Mucosa of descending colon (tissue), 3 donors: ENCODE measurements around the gene WASF3. TPM values are rescaled to one million over a fixed set of nuclear protein-coding genes. Genes with fewer than 3 reads are reported as not detected.
A peak's percentile ranks its signal among the peaks of the same experiment; 100 is the strongest.
"Not testable (repeated sequence)": the region's sequence is repeated elsewhere in the genome, so short reads cannot be mapped to it uniquely, and the experiment has no call there.

Source experiments
- ATAC-seq: fragments of 200-7000 bp; cut with Tn5 transposase; one replicate; pipeline ENCODE4 v1.9.1; 2020; ENCODE audit warnings: mild to moderate bottlenecking, moderate library complexity
- DNase-seq, 3 donors: peaks; one replicate each; pipeline ENCODE4 v3.0.0-alpha.2; 2020
- H3K36me3 ChIP-seq: fragments of 200-600 bp; one replicate; pipeline ENCODE4 v1.8.0; 2021; ENCODE audit warnings: low read depth, mild to moderate bottlenecking
- H3K4me1 ChIP-seq: fragments of 200-600 bp; one replicate; pipeline ENCODE4 v1.8.0; 2021; ENCODE audit warnings: low read depth, mild to moderate bottlenecking
- H3K4me3 ChIP-seq: fragments of 200-600 bp; one replicate; pipeline ENCODE4 v1.8.0; 2021; ENCODE audit warnings: mild to moderate bottlenecking
- H3K9me3 ChIP-seq: fragments of 200-600 bp; one replicate; pipeline ENCODE4 v1.8.0; 2021; ENCODE audit warnings: mild to moderate bottlenecking
- intact Hi-C, 2 donors: fragments of 100-400 bp; cut with DNase I in 1 of 2; cut with micrococcal nuclease in 1 of 2; formaldehyde crosslinking; loops; one replicate each; pipeline versions ENCODE4 v1.11.0 to v1.11.1; 2022; cut with DNase I, micrococcal nuclease
- total RNA-seq, 3 donors: library from RNA; stranded (reverse); fragmentation: NEBNext Ultra II Directional in 2 of 3; extraction: Animal tissue kit (Norgen Biotek cat#: 25700) in 2 of 3; gene quantifications; one replicate each; pipeline versions ENCODE4 v1.2.1 to v1.2.4, GENCODE V29; 2021 to 2023
- TF ChIP-seq, protein P1 (sequence below): fragments of 200-600 bp; IDR thresholded peaks from one replicate; pipeline ENCODE4 v1.8.0; 2022; ENCODE audit warnings: antibody characterized with exemption, mild to moderate bottlenecking
- donor health status: DM: no; HTN: no; CAD: no; lungs with moderate emphysema.
- donor health status: DM: no; HTN: no; CAD: no.
- donor health status: DM: no; HTN: yes; CAD: no.

WASF3 gene
- total RNA-seq, 3 donors from 2014 or later = 1.4 to 18.4 (median 4.4) TPM

DNA sequence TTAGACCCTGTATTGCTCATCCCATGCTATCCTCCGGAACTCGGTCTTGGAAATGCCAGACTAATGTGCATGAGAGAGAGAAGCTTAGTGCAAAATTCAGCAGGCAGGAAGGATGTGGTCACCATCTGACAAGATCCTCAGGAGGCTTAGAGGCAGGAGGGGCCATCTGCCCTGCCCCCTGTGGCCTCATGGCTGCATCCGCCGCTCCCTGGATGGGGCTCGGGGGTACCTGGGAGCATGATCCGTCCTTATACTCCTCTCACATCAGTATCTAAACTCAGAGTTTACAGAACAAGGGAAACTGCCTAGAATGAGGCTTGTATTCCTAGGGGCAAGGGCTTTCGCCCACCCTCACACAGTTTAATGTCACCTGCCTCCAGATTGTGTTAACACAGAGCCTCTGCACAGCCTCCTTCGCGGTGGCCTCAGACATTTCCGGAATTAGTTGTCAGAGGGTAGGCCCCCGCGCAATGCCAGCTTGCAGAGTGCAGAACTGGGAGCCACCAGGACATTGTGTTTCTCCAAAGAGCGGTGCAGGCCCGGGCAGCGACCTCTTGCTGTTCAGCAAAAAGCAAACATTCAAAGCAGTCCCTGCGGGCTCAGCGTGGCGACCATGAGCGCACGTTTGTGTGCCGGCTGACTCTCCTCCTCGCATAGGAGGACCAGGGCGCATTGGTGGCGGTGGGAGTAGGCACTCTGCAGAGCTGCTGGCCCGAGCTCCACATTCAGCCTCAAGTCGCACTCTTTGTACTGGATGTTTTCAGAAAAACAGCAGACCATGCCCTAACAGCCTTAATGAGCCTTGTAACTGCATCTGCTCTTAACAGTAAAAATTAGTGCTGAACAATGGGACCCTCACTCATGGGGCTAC lies 164.0 kb downstream of the WASF3 start:
- intact Hi-C loops = no loop called here
- Histone ChIP-seq H3K4me1 (no peaks in the 10 kb centered on the region), H3K4me3 (no peak overlapping the region), H3K36me3 (no peaks in the 10 kb centered on the region), H3K9me3 (no peaks in the 10 kb centered on the region)
- ATAC-seq (peak; percentile 74), DNase-seq (peak; percentile 6 to 57 (median 35))
- TF ChIP-seq, protein P1, sequence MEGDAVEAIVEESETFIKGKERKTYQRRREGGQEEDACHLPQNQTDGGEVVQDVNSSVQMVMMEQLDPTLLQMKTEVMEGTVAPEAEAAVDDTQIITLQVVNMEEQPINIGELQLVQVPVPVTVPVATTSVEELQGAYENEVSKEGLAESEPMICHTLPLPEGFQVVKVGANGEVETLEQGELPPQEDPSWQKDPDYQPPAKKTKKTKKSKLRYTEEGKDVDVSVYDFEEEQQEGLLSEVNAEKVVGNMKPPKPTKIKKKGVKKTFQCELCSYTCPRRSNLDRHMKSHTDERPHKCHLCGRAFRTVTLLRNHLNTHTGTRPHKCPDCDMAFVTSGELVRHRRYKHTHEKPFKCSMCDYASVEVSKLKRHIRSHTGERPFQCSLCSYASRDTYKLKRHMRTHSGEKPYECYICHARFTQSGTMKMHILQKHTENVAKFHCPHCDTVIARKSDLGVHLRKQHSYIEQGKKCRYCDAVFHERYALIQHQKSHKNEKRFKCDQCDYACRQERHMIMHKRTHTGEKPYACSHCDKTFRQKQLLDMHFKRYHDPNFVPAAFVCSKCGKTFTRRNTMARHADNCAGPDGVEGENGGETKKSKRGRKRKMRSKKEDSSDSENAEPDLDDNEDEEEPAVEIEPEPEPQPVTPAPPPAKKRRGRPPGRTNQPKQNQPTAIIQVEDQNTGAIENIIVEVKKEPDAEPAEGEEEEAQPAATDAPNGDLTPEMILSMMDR = no peak

DNA sequence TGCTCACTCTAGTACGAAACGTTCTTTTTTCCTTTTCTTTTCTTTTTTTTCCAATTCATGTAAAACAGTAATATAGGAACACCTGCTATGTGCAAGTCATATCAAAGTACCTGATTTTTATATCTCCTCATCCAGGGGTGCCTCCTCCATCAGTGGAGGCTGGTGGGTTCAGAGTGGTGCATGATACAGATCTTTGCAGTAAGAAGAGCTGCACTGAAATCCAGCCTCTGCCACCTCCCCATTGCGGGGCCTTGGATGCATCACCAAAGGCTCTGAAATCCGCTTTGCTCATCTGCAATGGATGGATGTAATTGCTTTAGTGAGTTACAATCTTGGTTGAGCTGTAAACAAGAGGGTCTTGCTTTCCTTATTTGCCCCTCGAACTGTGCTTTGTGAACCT lies 164.8 kb downstream of the WASF3 start:
- ATAC-seq (no peak), DNase-seq (no peak)
- H3K9me3 ChIP-seq = no peaks in the 10 kb centered on the region
- TF ChIP-seq, protein P1 = no peak
- H3K36me3 ChIP-seq = no peaks in the 10 kb centered on the region
- no peaks in the 10 kb centered on the region for H3K4me1 ChIP-seq
- H3K4me3 ChIP-seq = no peak overlapping the region
- intact Hi-C loops = no loop called here

DNA sequence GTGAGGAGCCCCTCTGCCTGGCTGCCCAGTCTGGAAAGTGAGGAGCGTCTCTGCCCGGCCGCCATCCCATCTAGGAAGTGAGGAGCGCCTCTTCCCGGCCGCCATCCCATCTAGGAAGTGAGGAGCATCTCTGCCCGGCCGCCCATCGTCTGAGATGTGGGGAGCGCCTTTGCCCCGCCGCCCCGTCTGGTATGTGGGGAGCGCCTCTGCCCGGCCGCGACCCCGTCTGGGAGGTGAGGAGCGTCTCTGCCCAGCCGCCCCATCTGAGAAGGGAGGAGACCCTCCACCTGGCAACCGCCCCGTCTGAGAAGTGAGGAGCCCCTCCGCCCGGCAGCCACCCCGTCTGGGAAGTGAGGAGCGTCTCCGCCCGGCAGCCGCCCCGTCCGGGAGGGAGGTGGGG lies 166.1 kb downstream of the WASF3 start:
- intact Hi-C loops, H3K4me1 ChIP-seq, ATAC-seq, H3K4me3 ChIP-seq, H3K9me3 ChIP-seq, H3K36me3 ChIP-seq, DNase-seq: not testable (repeated sequence)

DNA sequence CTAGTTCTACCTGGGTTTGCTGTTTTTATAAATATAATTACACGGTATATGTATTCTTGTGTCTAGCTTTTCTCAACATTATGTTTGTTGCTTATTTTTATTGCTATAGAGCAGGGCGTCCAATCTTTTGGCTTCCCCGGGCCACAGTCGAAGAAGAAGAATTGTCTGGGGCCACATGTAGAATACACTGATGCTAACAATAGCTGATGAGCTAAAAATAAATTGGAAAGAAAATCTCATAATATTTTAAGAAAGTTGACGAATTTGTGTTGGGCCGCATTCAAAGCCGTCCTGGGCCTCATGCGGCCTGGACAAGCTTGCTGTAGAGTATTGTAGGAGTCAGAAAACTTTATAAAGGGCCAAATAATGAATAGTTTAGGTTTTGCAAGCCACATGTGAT lies 169.2 kb downstream of the WASF3 start:
- DNase-seq (no peak), ATAC-seq (no peak)
- TF ChIP-seq, protein P1 = no peak
- Histone ChIP-seq H3K4me3 (no peak overlapping the region), H3K36me3 (no peaks in the 10 kb centered on the region), H3K9me3 (no peaks in the 10 kb centered on the region), H3K4me1 (no peaks in the 10 kb centered on the region)
- intact Hi-C loops = no loop called here

DNA sequence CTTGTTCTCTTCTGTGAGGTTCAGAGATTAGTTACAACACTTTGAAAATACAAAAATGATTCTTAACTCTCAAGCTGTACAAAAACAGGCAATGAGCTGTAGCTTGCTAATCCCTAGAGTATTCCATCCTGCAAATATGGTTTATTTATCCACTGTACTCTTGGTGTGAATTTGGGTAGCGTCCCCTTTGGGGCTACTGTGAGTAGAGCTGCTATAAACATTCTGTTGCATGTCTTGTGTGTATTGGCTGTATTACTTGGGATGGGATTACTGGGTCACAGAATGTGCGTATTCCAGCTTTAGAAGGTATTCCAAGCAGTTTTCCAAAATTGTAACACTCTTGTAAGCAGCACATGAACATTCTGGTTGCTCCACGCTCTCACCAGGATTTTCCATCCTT lies 169.6 kb downstream of the WASF3 start:
- no peak for ATAC-seq
- Histone ChIP-seq H3K36me3 (no peaks in the 10 kb centered on the region), H3K4me3 (no peak overlapping the region), H3K4me1 (no peaks in the 10 kb centered on the region), H3K9me3 (no peaks in the 10 kb centered on the region)
- TF ChIP-seq, protein P1 = no peak
- intact Hi-C loops = no loop called here
- DNase-seq = no peak

DNA sequence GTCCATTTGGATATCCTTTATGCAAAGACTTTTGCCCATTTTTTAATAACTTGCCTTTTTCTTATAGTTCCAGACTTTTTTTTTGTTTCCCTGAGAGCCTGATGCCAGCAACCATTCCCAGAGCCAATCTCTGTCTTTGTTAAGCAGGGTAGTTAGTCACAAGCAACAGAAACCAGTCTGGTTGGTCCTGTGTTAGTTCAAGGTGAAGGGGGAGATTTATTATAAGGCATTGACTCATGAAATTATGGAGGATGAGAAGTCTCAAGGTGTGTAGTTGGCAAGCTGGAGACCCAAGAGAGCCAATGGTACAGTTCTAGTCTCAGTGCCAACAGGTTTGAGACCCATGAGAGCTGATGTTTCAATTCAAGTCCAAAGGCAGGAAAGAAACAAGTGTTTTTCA lies 170.2 kb downstream of the WASF3 start:
- H3K36me3 ChIP-seq = no peaks in the 10 kb centered on the region
- H3K4me3 ChIP-seq = no peak overlapping the region
- intact Hi-C loops = no loop called here
- no peaks in the 10 kb centered on the region for H3K9me3 ChIP-seq
- ATAC-seq = no peak
- TF ChIP-seq, protein P1 = no peak
- no peaks in the 10 kb centered on the region for H3K4me1 ChIP-seq
- DNase-seq = no peak
